Measurements from ENCODE around the gene UBE2A.

- no peak for TF ChIP-seq TAF1 (IDR thresholded peaks at IDR 0.05; ENCODE audit: borderline replicate concordance, insufficient read depth, low read length)
- no peak for TF ChIP-seq POLR2AphosphoS5 (IDR thresholded peaks at IDR 0.05; ENCODE audit: low read depth, low read length)
- TF ChIP-seq REST (IDR thresholded peaks at IDR 0.05; ENCODE audit: insufficient read depth in 1 of 2, low read depth in 2 of 2, low read length in 2 of 2): no peak
- TF ChIP-seq FOXP2 (optimal IDR thresholded peaks at IDR 0.05; ENCODE audit: borderline replicate concordance, extremely low read depth, extremely low read length, insufficient read depth): no peak
Observed at GRCh38 chrX:119618439-119618838, 44.1 kb downstream of the UBE2A start.
